CD8-positive, alpha-beta memory T cell (primary cell): ENCODE data around the gene HHAT. TPM values are rescaled to one million over a fixed set of nuclear protein-coding genes. Genes with fewer than 3 reads are reported as not detected.

Experiments
- CTCF ChIA-PET: fragments of 350-600 bp; sonication (Branson Sonifier 250); formaldehyde crosslinking; loops from one replicate; lab custom pipeline; 2021; ENCODE audit warnings: antibody characterized with exemption; lab: Charles Lee
- POLR2A ChIA-PET: fragments of 350-600 bp; sonication (Branson Sonifier 250); formaldehyde crosslinking; loops from one replicate; lab custom pipeline; 2021; ENCODE audit warnings: antibody characterized with exemption; lab: Charles Lee
- DNase-seq, 5 donors: peaks; one replicate each; pipeline versions ENCODE4 v3.0.0 to v3.0.0-alpha.2; 2020 to 2022; ENCODE audit warnings: mixed read lengths in 1 of 5
- H3K27ac ChIP-seq: one replicate; pipeline ENCODE4 v1.7.0; 2013; ENCODE audit warnings: low read depth, mild to moderate bottlenecking, low read length, moderate library complexity
- H3K27me3 ChIP-seq: 2 replicates; pipeline ENCODE4 v1.7.0; 2013; ENCODE audit warnings: low read length, mild to moderate bottlenecking; ENCODE audit not compliant: insufficient read depth, poor library complexity, severe bottlenecking
- H3K36me3 ChIP-seq: 2 replicates; pipeline ENCODE4 v1.7.0; 2013; ENCODE audit warnings: mild to moderate bottlenecking, low read length, moderate library complexity; ENCODE audit not compliant: insufficient read depth
- H3K4me1 ChIP-seq: 2 replicates; pipeline ENCODE4 v1.7.0; 2013; ENCODE audit warnings: mild to moderate bottlenecking, low read length, moderate library complexity; ENCODE audit not compliant: insufficient read depth
- H3K4me3 ChIP-seq: 2 replicates; pipeline ENCODE4 v1.7.0; 2013; ENCODE audit warnings: mild to moderate bottlenecking, low read length
- H3K9me3 ChIP-seq: 2 replicates; pipeline ENCODE4 v1.7.0; 2013; ENCODE audit warnings: mild to moderate bottlenecking, low read length
- H3K27ac Mint-ChIP-seq, 8 donors: one replicate each; pipeline ENCODE4 v1.8.0; 2020 to 2021; ENCODE audit warnings: mixed read lengths in 8 of 8, mild to moderate bottlenecking in 6 of 8, inconsistent platforms in 3 of 8, moderate library complexity in 3 of 8
- H3K27me3 Mint-ChIP-seq, 2 donors: one replicate each; pipeline ENCODE4 v1.8.0; 2020 to 2021; ENCODE audit warnings: mixed read lengths in 2 of 2, mild to moderate bottlenecking in 1 of 2, moderate library complexity in 1 of 2
- H3K36me3 Mint-ChIP-seq, 3 donors: one replicate each; pipeline ENCODE4 v1.8.0; 2020 to 2021; ENCODE audit warnings: mixed read lengths in 3 of 3, inconsistent platforms in 1 of 3, mild to moderate bottlenecking in 1 of 3
- H3K4me1 Mint-ChIP-seq, 3 donors: one replicate each; pipeline ENCODE4 v1.8.0; 2020 to 2021; ENCODE audit warnings: mixed read lengths in 3 of 3, inconsistent platforms in 1 of 3, mild to moderate bottlenecking in 1 of 3
- H3K4me3 Mint-ChIP-seq, 7 donors: one replicate each; pipeline ENCODE4 v1.8.0; 2020 to 2021; ENCODE audit warnings: mixed read lengths in 7 of 7, mild to moderate bottlenecking in 6 of 7, moderate library complexity in 4 of 7, inconsistent platforms in 2 of 7
- H3K9me3 Mint-ChIP-seq, 5 donors: one replicate each; pipeline ENCODE4 v1.8.0; 2020 to 2022; ENCODE audit warnings: mixed read lengths in 5 of 5, mild to moderate bottlenecking in 3 of 5, moderate library complexity in 2 of 5, inconsistent platforms in 1 of 5
- polyA plus RNA-seq: library from polyadenylated mRNA; unstranded; fragments of 300-500 nt; fragmentation: Illumina TruSeq; gene quantifications from one replicate; pipeline ENCODE4 v1.2.3, GENCODE V29; 2021
- total RNA-seq, 2 experiments: library from RNA; stranded (reverse); gene quantifications; one replicate each; pipeline ENCODE4 v1.2.3, GENCODE V29; 2021

The HHAT gene
- total and polyA plus RNA-seq, 3 experiments from 2014 or later, result 1.4 to 4.6 (median 2.1) TPM

DNA sequence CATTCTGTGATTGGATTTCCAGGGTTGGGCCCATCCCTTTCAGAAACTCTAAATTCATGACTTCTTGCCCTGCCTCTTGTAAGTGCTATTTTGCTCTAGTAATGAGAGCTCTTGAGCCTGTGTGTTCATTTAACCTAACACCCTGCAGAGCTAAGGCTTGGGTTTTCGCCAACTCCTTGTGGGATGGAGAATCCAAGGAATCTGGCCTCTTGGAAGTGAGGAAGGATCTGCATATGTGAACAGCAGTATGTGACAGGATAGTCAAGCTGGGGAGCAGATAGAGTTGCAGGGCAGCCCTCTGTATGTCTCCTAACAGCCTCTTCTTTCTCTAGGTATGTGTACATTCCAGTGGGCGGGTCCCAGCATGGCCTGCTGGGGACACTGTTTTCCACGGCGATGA is 258.9 kb downstream of the HHAT start:
- H3K27me3 ChIP-seq, result no peaks in the 10 kb centered on the region
- POLR2A ChIA-PET, result no interaction called here
- Mint-ChIP-seq H3K4me1 (peaks cover 0 to 1% (median under 1%) of the 10 kb centered on the region in 3 donors), H3K9me3 (peaks cover 0 to 13% (median 6%) of the 10 kb centered on the region in 5 donors), H3K27ac (no peak overlapping the region), H3K36me3 (peaks cover 7 to 28% (median 27%) of the 10 kb centered on the region in 3 donors), H3K27me3 (peaks cover 0 to 1% of the 10 kb centered on the region in 2 donors), H3K4me3 (no peak overlapping the region)
- no peak overlapping the region for H3K27ac ChIP-seq
- no peaks in the 10 kb centered on the region for H3K36me3 ChIP-seq
- no peak for DNase-seq
- no peaks in the 10 kb centered on the region for H3K9me3 ChIP-seq
- H3K4me1 ChIP-seq, result no peaks in the 10 kb centered on the region
- no peak overlapping the region for H3K4me3 ChIP-seq
- CTCF ChIA-PET, result no interaction called here

DNA sequence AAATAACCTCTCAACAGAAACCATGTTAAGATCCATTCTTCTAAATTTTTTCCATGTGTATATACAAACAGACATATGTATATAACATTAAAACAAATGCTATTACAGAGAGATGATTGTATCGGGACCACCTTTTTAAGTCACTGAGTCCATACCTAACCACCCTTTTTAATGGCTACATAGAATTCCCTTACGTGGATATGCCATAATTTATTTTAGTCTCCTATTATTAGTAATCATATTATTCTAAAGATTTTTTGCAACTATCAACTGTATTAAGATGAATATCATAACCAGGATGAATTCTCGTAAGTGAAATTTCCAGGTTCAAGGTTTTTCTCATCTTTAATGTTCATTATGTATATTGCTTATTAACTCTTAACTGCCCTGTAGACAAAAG is 259.7 kb downstream of the HHAT start:
- no peak overlapping the region for H3K4me3 ChIP-seq
- CTCF ChIA-PET, result no interaction called here
- no peaks in the 10 kb centered on the region for H3K9me3 ChIP-seq
- H3K27ac ChIP-seq, result no peak overlapping the region
- DNase-seq, result no peak
- Mint-ChIP-seq H3K36me3 (peaks cover 7 to 31% (median 28%) of the 10 kb centered on the region in 3 donors), H3K27ac (no peak overlapping the region), H3K4me1 (no peaks in the 10 kb centered on the region), H3K27me3 (peaks cover 0 to 1% of the 10 kb centered on the region in 2 donors), H3K4me3 (no peak overlapping the region), H3K9me3 (peaks cover 0 to 13% (median 6%) of the 10 kb centered on the region in 5 donors)
- H3K4me1 ChIP-seq, result no peaks in the 10 kb centered on the region
- H3K27me3 ChIP-seq, result no peaks in the 10 kb centered on the region
- H3K36me3 ChIP-seq, result no peaks in the 10 kb centered on the region
- POLR2A ChIA-PET, result no interaction called here

GRCh38 chr1:210588946-210589345 is 260.2 kb downstream of the HHAT start:
- Histone ChIP-seq H3K27me3 (no peaks in the 10 kb centered on the region), H3K4me1 (no peaks in the 10 kb centered on the region), H3K27ac (no peak overlapping the region), H3K4me3 (no peak overlapping the region), H3K36me3 (no peaks in the 10 kb centered on the region), H3K9me3 (no peaks in the 10 kb centered on the region)
- Mint-ChIP-seq H3K9me3 (peaks cover 0 to 13% (median 6%) of the 10 kb centered on the region in 5 donors), H3K36me3 (peaks cover 7 to 37% (median 28%) of the 10 kb centered on the region in 3 donors), H3K27me3 (peaks cover 0 to 1% of the 10 kb centered on the region in 2 donors), H3K4me1 (no peaks in the 10 kb centered on the region), H3K4me3 (no peak overlapping the region), H3K27ac (no peak overlapping the region)
- POLR2A ChIA-PET, result no interaction called here
- CTCF ChIA-PET, result no interaction called here
- no peak for DNase-seq

DNA sequence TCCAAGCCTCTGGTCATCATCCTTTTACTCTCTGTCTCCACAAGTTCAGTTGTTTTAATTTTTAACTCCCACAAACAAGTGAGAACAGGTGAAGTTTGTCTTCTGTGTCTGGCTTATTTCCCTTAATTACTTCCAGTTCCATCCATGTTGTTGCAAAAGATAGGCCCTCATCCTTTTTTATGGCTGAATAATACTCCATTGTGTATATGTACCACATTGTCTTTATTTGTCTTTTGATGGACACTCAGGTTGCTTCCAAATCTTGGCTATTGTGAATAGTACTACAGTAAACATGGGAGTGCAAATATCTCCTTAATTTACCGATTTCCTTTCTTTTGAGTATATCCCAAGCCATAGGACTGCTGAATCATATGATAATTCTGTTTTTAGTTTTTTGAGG is 262.5 kb downstream of the HHAT start:
- Mint-ChIP-seq H3K27me3 (peaks cover 0 to 1% of the 10 kb centered on the region in 2 donors), H3K36me3 (peaks cover 7 to 45% (median 31%) of the 10 kb centered on the region in 3 donors), H3K4me1 (no peaks in the 10 kb centered on the region), H3K27ac (no peak overlapping the region), H3K9me3 (peaks cover 4 to 16% (median 6%) of the 10 kb centered on the region in 5 donors), H3K4me3 (no peak overlapping the region)
- ChIA-PET CTCF (no interaction called here), POLR2A (no interaction called here)
- Histone ChIP-seq H3K27ac (no peak overlapping the region), H3K4me3 (no peak overlapping the region), H3K4me1 (no peaks in the 10 kb centered on the region), H3K36me3 (no peaks in the 10 kb centered on the region), H3K9me3 (no peaks in the 10 kb centered on the region), H3K27me3 (no peaks in the 10 kb centered on the region)
- DNase-seq, result no peak

- no peak overlapping the region for H3K4me3 ChIP-seq
- H3K4me1 Mint-ChIP-seq, result no peaks in the 10 kb centered on the region
- CTCF ChIA-PET, result no interaction called here
- peaks cover 0 to 1% of the 10 kb centered on the region in 2 donors for H3K27me3 Mint-ChIP-seq
- H3K27ac Mint-ChIP-seq, result no peak overlapping the region
- H3K9me3 Mint-ChIP-seq, result peaks cover 4 to 19% (median 11%) of the 10 kb centered on the region in 5 donors
- H3K9me3 ChIP-seq, result no peaks in the 10 kb centered on the region
- POLR2A ChIA-PET, result no interaction called here
- H3K27ac ChIP-seq, result no peak overlapping the region
- DNase-seq, result no peak
- H3K4me1 ChIP-seq, result no peaks in the 10 kb centered on the region
- H3K4me3 Mint-ChIP-seq, result no peak overlapping the region
- no peaks in the 10 kb centered on the region for H3K36me3 ChIP-seq
- no peaks in the 10 kb centered on the region for H3K27me3 ChIP-seq
- peaks cover 11 to 52% (median 22%) of the 10 kb centered on the region in 3 donors for H3K36me3 Mint-ChIP-seq
Measured at GRCh38 chr1:210594605-210595004, 265.9 kb downstream of the HHAT start.

- CTCF ChIA-PET, result no interaction called here
- Mint-ChIP-seq H3K4me3 (no peak overlapping the region), H3K4me1 (no peaks in the 10 kb centered on the region), H3K36me3 (peaks cover 3 to 35% (median 5%) of the 10 kb centered on the region in 3 donors), H3K27me3 (no peaks in the 10 kb centered on the region), H3K27ac (no peak overlapping the region), H3K9me3 (peaks cover 0 to 14% (median 5%) of the 10 kb centered on the region in 5 donors)
- Histone ChIP-seq H3K27ac (no peak overlapping the region), H3K4me1 (no peaks in the 10 kb centered on the region), H3K36me3 (no peaks in the 10 kb centered on the region), H3K27me3 (no peaks in the 10 kb centered on the region), H3K4me3 (no peak overlapping the region), H3K9me3 (no peaks in the 10 kb centered on the region)
- DNase-seq, result no peak
- POLR2A ChIA-PET, result no interaction called here
Measured at GRCh38 chr1:210596641-210597040, 267.9 kb downstream of the HHAT start.

DNA sequence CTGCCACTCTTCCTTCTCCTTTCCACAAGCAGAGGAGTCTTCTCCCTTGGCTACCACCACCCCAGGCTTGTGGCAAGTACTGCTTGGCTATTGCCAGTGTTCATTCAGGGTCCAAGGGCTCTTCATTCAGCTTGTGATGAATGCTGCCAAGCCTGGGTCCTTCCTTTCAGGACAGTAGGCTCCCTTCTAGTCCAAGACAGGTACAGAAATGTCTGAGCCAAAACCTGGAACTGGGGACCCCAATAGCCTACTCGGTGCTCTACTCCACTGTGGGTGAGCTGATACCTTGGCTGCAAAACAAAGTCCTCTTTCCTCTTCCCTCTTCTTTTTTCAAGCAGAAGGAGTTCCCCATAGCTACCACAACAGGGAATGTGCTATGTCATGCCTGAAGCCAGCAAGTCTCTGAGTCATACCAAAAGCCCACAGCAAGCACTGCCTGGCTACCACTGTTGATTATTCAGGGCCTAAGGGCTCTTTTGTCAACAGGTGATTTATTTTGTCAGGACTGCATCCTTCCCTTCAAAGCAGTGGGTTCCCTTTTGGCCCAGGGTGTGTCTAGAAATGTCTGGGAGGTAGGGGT is 268.9 kb downstream of the HHAT start:
- no peaks in the 10 kb centered on the region for H3K4me1 ChIP-seq
- no peak overlapping the region for H3K27ac ChIP-seq
- Mint-ChIP-seq H3K4me3 (no peak overlapping the region), H3K4me1 (no peaks in the 10 kb centered on the region), H3K36me3 (peaks cover 5 to 26% (median 5%) of the 10 kb centered on the region in 3 donors), H3K27ac (no peak overlapping the region), H3K9me3 (peaks cover 0 to 12% (median 5%) of the 10 kb centered on the region in 5 donors), H3K27me3 (no peaks in the 10 kb centered on the region)
- H3K9me3 ChIP-seq, result no peaks in the 10 kb centered on the region
- ChIA-PET CTCF (no interaction called here), POLR2A (no interaction called here)
- no peak overlapping the region for H3K4me3 ChIP-seq
- DNase-seq, result no peak
- no peaks in the 10 kb centered on the region for H3K27me3 ChIP-seq
- no peaks in the 10 kb centered on the region for H3K36me3 ChIP-seq

- no peak overlapping the region for H3K27ac ChIP-seq
- POLR2A ChIA-PET, result no interaction called here
- H3K27me3 Mint-ChIP-seq, result no peaks in the 10 kb centered on the region
- H3K9me3 Mint-ChIP-seq, result peaks cover 0 to 12% (median 5%) of the 10 kb centered on the region in 5 donors
- CTCF ChIA-PET, result no interaction called here
- no peaks in the 10 kb centered on the region for H3K9me3 ChIP-seq
- H3K27ac Mint-ChIP-seq, result no peak overlapping the region
- H3K4me1 Mint-ChIP-seq, result no peaks in the 10 kb centered on the region
- no peaks in the 10 kb centered on the region for H3K27me3 ChIP-seq
- H3K4me1 ChIP-seq, result no peaks in the 10 kb centered on the region
- peaks cover 5 to 23% (median 5%) of the 10 kb centered on the region in 3 donors for H3K36me3 Mint-ChIP-seq
- H3K4me3 ChIP-seq, result no peak overlapping the region
- no peak overlapping the region for H3K4me3 Mint-ChIP-seq
- DNase-seq, result no peak
- no peaks in the 10 kb centered on the region for H3K36me3 ChIP-seq
Measured at GRCh38 chr1:210598135-210598652, 269.5 kb downstream of the HHAT start.
